PC-3 (cell line): ENCODE results near the gene GASK1B. TPM values are rescaled to one million over a fixed set of nuclear protein-coding genes. Genes with fewer than 3 reads are reported as not detected.
A peak's percentile ranks its signal among the peaks of the same experiment; 100 is the strongest.

Experiments
- ATAC-seq: fragments of 200-7000 bp; cut with Tn5 transposase; 2 replicates; pipeline ENCODE4 v1.9.1; 2020; ENCODE audit warnings: mild to moderate bottlenecking, moderate library complexity
- BruUV-seq: library from RNA; stranded (reverse); fragments of 400-500 nt; replicated peaks from 2 replicates; lab custom pipeline; 2021; lab: Mats Ljungman, UMichigan
- CTCF ChIA-PET: fragments of 300-600 bp; sonication (Branson Sonifier 250); formaldehyde crosslinking; loops from one replicate; lab custom pipeline; 2022; ENCODE audit warnings: antibody characterized with exemption; lab: Charles Lee
- POLR2A ChIA-PET: fragments of 300-600 bp; sonication (Branson Sonifier 250); formaldehyde crosslinking; loops from one replicate; lab custom pipeline; 2022; ENCODE audit warnings: antibody characterized with exemption; ENCODE audit not compliant: unreplicated experiment; lab: Charles Lee
- DNase-seq: peaks from one replicate; pipeline ENCODE4 v3.0.0-alpha.2; 2015
- H2AFZ ChIP-seq: fragments of 300-600 bp; sonication (generic); 2 replicates; pipeline ENCODE4 v1.6.0; 2016; ENCODE audit warnings: antibody characterized with exemption, low read length
- H3F3A ChIP-seq: fragments of 300-600 bp; sonication (generic); one replicate; pipeline ENCODE4 v1.6.0; 2017; ENCODE audit warnings: antibody characterized with exemption, low read length, control low read depth, mild to moderate bottlenecking; ENCODE audit not compliant: unreplicated experiment
- H3K27ac ChIP-seq: fragments of 300-600 bp; sonication (generic); 2 replicates; pipeline ENCODE4 v1.5.1; 2016; ENCODE audit warnings: mild to moderate bottlenecking, low read length
- H3K27me3 ChIP-seq: fragments of 300-600 bp; sonication (generic); 2 replicates; pipeline ENCODE4 v1.6.1; 2016; ENCODE audit warnings: low read length, mixed read lengths
- H3K36me3 ChIP-seq: fragments of 300-600 bp; sonication (generic); 2 replicates; pipeline ENCODE4 v1.6.1; 2016; ENCODE audit warnings: low read depth, mixed run types, low read length, mixed read lengths
- H3K4me1 ChIP-seq: fragments of 300-600 bp; sonication (generic); 2 replicates; pipeline ENCODE4 v1.5.1; 2016; ENCODE audit warnings: low read length; ENCODE audit not compliant: insufficient read depth
- H3K4me2 ChIP-seq: fragments of 300-600 bp; sonication (generic); 2 replicates; pipeline ENCODE4 v1.6.0; 2016; ENCODE audit warnings: low read length
- H3K4me3 ChIP-seq: fragments of 300-600 bp; sonication (generic); 2 replicates; pipeline ENCODE4 v1.5.1; 2016; ENCODE audit warnings: mild to moderate bottlenecking, low read length, mixed read lengths
- H3K79me2 ChIP-seq: fragments of 300-600 bp; sonication (generic); 2 replicates; pipeline ENCODE4 v1.6.1; 2017; ENCODE audit warnings: low read length, mixed read lengths
- H3K9ac ChIP-seq: fragments of 300-600 bp; sonication (generic); 2 replicates; pipeline ENCODE4 v1.6.0; 2016; ENCODE audit warnings: mild to moderate bottlenecking, low read length
- H3K9me2 ChIP-seq: fragments of 300-600 bp; sonication (generic); replicated peaks from 2 replicates; pipeline ENCODE4 v1.6.1; 2016; ENCODE audit warnings: mixed run types, low read length, mixed read lengths
- H3K9me3 ChIP-seq: fragments of 300-600 bp; sonication (generic); 2 replicates; pipeline ENCODE4 v1.6.1; 2016; ENCODE audit warnings: low read length, mixed read lengths
- H4K20me1 ChIP-seq: fragments of 300-600 bp; sonication (generic); 2 replicates; pipeline ENCODE4 v1.6.1; 2016; ENCODE audit warnings: low read length, mixed read lengths
- CTCF ChIP-seq: fragments of 300-600 bp; sonication (generic); conservative IDR thresholded peaks from 2 replicates; pipeline ENCODE4 v1.5.1; 2017; ENCODE audit warnings: antibody characterized with exemption, low read depth, mild to moderate bottlenecking, low read length
- EZH2 ChIP-seq: fragments of 300-600 bp; sonication (generic); IDR thresholded peaks from one replicate; pipeline ENCODE4 v1.6.1; 2017; ENCODE audit warnings: antibody characterized with exemption, mild to moderate bottlenecking, low read length; ENCODE audit not compliant: unreplicated experiment
- EZH2phosphoT487 ChIP-seq: fragments of 300-600 bp; sonication (generic); IDR thresholded peaks from 2 replicates; pipeline ENCODE4 v1.6.1; 2018; ENCODE audit warnings: mild to moderate bottlenecking, antibody characterized with exemption, low read length, borderline replicate concordance
- intact Hi-C: fragments of 100-400 bp; cut with micrococcal nuclease; formaldehyde crosslinking; loops from 2 replicates; pipeline ENCODE4 v1.9.0; 2023
- total RNA-seq: library from RNA; depleted of rRNA; stranded (reverse); fragments of >200 nt; gene quantifications from 2 replicates; pipeline ENCODE4 v1.2.3, GENCODE V29; 2014

The GASK1B gene
- total RNA-seq, 1 experiment from 2014 or later, result 0.51 TPM

DNA sequence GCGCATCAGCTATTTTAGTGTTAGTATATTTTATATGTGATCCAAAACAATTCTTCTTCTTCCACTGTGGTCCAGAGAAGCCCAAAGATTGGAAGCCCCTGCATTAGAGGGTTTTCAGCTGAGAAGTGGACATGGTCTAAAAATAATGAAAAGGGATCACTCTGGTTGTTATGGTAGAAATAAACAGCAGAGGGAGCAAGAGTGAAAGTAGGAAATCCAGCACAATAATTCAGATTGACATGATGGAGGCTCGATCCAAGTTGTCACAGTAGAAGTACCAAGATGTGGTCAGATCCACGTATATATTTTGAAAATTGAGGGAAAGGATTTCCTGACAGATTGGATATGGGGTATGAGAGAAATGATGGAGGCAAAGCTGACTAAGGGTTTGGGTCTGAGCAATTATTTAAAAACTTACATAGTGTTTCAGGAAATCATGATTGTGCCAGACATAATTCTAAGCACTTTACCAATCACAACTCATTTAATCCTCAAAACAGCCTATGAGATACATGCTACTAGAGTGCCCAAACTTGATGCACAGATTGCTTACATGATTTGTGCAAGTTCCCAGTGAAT, 20.4 kb upstream of the GASK1B start:
- H4K20me1 ChIP-seq, result no peaks in the 10 kb centered on the region
- ATAC-seq (peak; percentile 46), DNase-seq (peak; percentile 62)
- TF ChIP-seq EZH2phosphoT487 (no peak), EZH2 (no peak), CTCF (peak; percentile 67)
- H3K4me2 ChIP-seq, result no peak overlapping the region
- no TSS peak for BruUV-seq
- H3K9me2 ChIP-seq, result no peaks in the 10 kb centered on the region
- no peaks in the 10 kb centered on the region for H3K4me1 ChIP-seq
- H2AFZ ChIP-seq, result peak overlapping the region; percentile 37; the same call in 1 of the 2 replicates
- CTCF ChIA-PET, result no interaction called here
- H3F3A ChIP-seq, result no peaks in the 10 kb centered on the region
- H3K9me3 ChIP-seq, result no peaks in the 10 kb centered on the region
- intact Hi-C loops, result loop anchor here (1.0 kb wide), 1 partner anchor 62 kb away; no protein-coding TSS in a partner anchor
- H3K27ac ChIP-seq, result no peak overlapping the region
- H3K36me3 ChIP-seq, result no peaks in the 10 kb centered on the region
- no peak overlapping the region for H3K4me3 ChIP-seq
- H3K9ac ChIP-seq, result no peak overlapping the region
- POLR2A ChIA-PET, result no interaction called here
- no peaks in the 10 kb centered on the region for H3K79me2 ChIP-seq
- no peaks in the 10 kb centered on the region for H3K27me3 ChIP-seq

- H3K9me3 ChIP-seq, result no peaks in the 10 kb centered on the region
- H3K4me2 ChIP-seq, result no peak overlapping the region
- no peak overlapping the region for H3K9ac ChIP-seq
- BruUV-seq, result no TSS peak
- H3K79me2 ChIP-seq, result no peaks in the 10 kb centered on the region
- H3K9me2 ChIP-seq, result no peaks in the 10 kb centered on the region
- no peak overlapping the region for H2AFZ ChIP-seq
- H3K27ac ChIP-seq, result no peak overlapping the region
- H3K4me1 ChIP-seq, result no peaks in the 10 kb centered on the region
- ATAC-seq (no peak), DNase-seq (no peak)
- H3K36me3 ChIP-seq, result no peaks in the 10 kb centered on the region
- no peaks in the 10 kb centered on the region for H4K20me1 ChIP-seq
- H3K4me3 ChIP-seq, result no peak overlapping the region
- no peaks in the 10 kb centered on the region for H3F3A ChIP-seq
- no peaks in the 10 kb centered on the region for H3K27me3 ChIP-seq
- CTCF ChIA-PET, result no interaction called here
- intact Hi-C loops, result loop anchor here (1.0 kb wide), 1 partner anchor 63 kb away; no protein-coding TSS in a partner anchor
- no peak for TF ChIP-seq EZH2
- no peak for TF ChIP-seq CTCF
- TF ChIP-seq EZH2phosphoT487, result no peak
- POLR2A ChIA-PET, result no interaction called here
Observed at GRCh38 chr4:158192439-158193158, 19.8 kb upstream of the GASK1B start.

- Histone ChIP-seq H3K4me1 (no peaks in the 10 kb centered on the region), H3K36me3 (no peaks in the 10 kb centered on the region), H3K9me2 (no peaks in the 10 kb centered on the region), H4K20me1 (no peaks in the 10 kb centered on the region), H3K4me2 (no peak overlapping the region), H3F3A (no peaks in the 10 kb centered on the region), H3K79me2 (no peaks in the 10 kb centered on the region), H3K27me3 (no peaks in the 10 kb centered on the region), H3K27ac (no peak overlapping the region), H3K9me3 (no peaks in the 10 kb centered on the region), H3K9ac (no peak overlapping the region), H2AFZ (no peak overlapping the region), H3K4me3 (no peak overlapping the region)
- ChIA-PET CTCF (no interaction called here), POLR2A (interaction anchor here (0.6 kb wide), 1 partner anchor 91 kb away, joined by 4 read pairs; no protein-coding TSS in a partner anchor)
- BruUV-seq, result no TSS peak
- ATAC-seq, result no peak
- TF ChIP-seq CTCF, result no peak
- no peak for TF ChIP-seq EZH2phosphoT487
- TF ChIP-seq EZH2, result no peak
- DNase-seq, result no peak
- intact Hi-C loops, result no loop called here
Observed at GRCh38 chr4:158190718-158191117, 17.9 kb upstream of the GASK1B start.
